Eye (tissue), 1 donor: ENCODE results near the gene RAB40C.
A peak's percentile ranks its signal among the peaks of the same experiment; 100 is the strongest.

Source experiments
- DNase-seq: peaks from one replicate; pipeline ENCODE4 v3.0.0-alpha.2; 2015

RAB40C gene

DNA sequence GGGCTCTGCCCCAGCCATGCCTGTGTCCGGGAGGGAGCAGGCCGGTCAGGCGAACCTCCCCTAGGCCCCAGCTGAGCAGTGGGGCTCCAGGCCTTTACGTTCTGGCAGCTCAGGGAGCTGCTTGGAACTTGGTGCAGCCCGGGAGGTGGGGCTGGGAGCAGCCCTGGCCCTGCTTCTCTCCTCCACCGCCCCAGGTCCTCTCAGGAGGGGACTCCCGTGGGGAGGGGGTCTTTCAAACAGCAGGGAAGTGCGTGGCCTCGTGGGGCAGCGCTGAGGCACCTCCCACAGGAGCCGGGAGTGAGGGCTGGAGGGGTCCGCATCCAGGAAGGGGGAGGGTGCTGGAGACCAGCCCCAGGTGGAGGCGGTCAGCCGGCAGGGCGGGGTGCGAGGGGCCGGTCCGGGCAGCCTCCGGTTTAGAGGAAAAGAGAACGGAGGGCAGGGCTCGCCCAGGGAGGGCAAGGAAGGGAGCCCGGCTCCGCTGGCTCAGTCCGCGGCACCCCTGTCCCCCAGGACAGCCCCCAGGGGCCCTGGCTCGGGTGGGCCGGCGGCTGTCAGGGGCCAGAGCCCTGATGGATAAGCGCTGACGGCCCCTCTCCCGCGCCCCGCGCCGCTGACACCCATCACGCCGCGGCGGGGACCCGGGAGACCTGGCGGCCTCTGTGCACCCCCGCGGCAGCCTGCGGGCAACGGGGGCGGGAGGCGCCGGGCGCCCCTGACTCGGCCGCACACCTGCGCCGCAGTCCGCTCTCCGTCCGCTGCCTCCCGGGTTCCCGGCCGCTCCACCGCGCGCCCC is 30.3 kb upstream of the RAB40C start:
- no peak for DNase-seq

- DNase-seq: no peak
Measured at GRCh38 chr16:560204-560700, 29.6 kb upstream of the RAB40C start, which contains the start of gene PRR35. Gene PRR35 (plus strand): TSS chr16:560394. CDS start chr16:563295, 2,901 bp downstream.

DNA sequence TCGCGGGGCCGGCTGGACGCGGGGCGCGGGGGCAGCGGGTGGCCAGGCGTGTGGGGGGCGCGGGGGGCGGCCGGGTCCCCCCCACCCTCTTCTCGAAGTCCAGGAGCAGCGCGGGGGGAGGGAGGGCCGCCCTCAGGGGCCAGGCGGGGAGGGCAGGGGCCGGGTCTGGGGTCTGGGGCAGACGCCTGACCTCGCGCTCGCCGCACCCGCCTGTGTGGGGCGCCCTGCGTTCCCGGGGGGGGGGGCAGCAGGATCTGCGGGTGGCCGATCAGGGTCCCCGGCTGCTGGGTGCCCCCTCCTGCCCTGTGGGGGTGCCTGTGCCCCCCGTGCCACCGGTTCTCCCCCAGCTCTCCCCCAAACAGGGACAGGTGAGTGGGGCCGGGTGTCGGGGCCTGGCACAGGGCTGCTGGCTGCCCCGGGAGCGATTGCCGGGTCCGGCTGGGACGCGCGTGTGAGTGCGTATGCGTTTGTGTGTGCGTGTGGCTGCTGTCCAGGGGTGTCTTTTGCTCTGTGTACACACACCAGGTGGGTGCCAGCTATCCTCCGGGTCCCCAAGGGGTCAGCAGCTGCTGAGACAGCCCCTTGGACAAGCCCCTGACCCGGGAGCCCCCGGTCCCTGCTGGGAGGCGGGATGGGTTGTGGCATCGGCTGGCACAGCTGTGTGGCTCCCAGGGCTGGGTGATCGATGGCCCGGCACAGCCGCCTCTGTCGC is 29.0 kb upstream of the RAB40C start:
- DNase-seq: peak; percentile 30

GRCh38 chr16:561413-561794 is 28.5 kb upstream of the RAB40C start:
- DNase-seq: no peak

- DNase-seq: peak; percentile 14
Measured at GRCh38 chr16:561957-562938, 27.6 kb upstream of the RAB40C start.

- DNase-seq: no peak
Measured at GRCh38 chr16:563072-563644, 26.7 kb upstream of the RAB40C start.

DNA sequence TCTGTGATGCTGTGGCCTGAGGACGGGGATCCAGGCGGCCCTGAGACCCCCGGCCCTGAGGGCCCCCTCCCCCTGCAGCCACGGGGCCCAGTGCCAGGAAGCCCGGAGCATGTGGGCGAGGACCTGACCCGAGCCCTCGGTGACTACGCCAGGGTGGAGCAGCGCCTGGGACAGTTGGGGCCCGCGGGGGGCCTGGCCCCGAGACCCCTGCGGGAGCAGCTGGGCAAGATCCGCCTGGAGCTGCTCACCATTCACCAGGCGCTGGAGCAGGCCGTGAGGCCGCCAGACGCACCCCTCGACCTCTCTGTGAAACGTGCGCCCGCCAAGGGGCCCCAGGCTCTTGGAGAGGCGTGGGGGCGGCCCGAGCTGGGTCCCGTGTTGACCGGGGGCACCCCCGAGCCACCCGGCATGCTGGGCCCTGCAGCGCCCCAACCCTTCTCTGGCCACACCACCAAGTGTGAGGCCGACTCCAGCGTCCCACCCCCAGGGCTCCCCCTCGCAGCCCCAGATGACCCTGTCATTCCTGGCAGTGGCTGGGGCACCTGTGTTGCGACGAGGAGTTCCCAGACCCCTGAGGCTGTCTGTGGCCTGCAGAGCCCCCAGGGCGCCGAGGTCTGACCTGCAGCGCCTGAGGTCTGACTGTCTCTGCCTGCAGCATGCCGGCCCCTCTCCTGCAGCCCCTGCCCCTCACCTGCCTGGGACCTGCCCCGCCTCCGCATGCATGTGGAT is 25.0 kb upstream of the RAB40C start:
- peak; percentile 12 for DNase-seq

- DNase-seq: peak; percentile 41
Measured at GRCh38 chr16:565419-566330, 24.2 kb upstream of the RAB40C start.

- DNase-seq: peak; percentile 87
Measured at GRCh38 chr16:566475-567372, 23.1 kb upstream of the RAB40C start, which contains the start of gene NHLRC4. Gene NHLRC4 (plus strand): TSS chr16:567005. CDS start chr16:568048, 1,043 bp downstream.

GRCh38 chr16:567373-568256 is 22.3 kb upstream of the RAB40C start:
- DNase-seq: no peak

DNA sequence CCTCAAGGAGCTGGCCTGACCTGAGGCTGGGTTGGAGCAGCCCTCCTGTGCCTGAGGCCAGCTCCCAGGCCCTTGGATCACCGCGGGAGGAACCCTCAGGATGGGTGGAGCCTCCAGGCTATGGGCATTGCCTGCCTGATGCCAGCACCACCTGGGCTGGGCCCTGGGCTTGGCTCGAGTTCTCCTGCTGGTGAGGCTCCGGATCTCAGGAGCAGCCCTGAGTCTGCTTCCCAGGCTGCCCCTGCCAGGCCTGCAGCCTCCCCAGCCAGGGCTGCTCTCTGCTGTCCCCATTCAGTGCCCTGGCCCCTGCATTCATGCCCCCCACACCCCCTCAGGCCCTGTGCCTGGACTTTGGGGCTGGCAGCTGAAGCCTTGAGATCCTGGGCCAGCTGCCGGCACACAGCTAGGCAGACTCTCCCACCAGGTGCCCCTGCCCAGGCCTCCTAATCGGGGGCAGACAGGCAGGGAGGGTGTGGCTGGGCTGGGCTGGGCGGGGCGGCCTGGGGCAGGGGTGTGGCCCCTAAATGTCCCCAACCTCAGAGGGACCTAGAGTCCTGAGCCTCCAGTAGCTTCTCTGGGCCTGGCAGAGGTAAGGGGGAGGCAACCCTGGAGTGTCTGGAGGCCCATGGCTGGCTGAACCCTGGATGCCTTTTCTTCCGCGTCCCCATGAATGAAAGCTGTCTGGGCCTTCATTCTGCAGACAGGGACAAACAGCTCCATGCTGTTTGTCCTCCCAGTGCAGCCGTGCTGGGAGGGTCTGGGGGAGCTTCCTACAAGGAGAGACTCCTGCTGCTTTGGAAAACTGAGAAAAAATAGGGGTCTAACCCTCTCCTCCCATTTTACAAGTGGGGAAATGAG is 21.2 kb upstream of the RAB40C start:
- DNase-seq: no peak

DNA sequence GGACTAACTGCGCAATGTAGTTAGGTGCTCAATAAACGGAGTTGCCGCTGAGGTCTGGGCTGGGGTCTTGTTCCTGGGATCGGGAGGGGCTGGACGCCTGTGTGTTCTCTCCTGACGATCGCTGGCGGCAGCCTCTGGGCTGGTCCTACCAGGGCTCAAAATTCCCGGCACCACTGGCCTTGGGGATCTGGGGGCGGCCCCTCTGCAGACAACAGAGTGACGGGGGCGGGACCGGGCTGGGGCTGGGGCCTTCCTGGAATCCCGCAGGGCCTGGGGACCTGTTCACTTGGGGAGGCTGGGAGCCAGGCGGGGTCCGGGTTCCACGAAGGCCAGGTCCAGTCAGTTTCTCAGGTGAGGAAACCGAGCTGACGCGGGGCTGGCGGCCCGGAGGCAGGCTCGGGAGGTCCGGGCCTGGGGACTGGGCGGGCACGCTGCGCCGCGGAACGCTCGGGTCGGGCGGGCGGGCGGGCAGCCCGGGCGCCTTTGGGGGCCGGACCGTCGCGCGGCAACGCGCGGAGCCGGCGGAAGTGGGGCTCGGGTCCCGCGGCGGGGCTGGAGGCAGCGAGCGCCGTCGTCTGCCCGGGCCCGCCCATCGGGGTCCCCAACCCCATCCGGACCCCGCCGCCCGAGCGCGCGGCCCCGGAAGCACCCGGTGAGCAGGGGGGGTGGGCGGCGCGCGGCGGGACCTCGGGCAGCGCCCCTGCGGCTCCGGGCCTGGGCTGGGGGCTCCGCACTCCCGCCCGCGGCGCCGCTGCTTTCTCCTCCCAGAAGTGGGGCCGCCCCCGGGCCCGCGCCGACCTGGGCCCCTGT is 20.2 kb upstream of the RAB40C start, which contains the start of gene PIGQ:
TSS of gene PIGQ (plus strand) at position 524 of the 810 bp plus-strand sequence. CDS start 4,107 bp downstream, outside the sequence.
- peak; percentile 77 for DNase-seq

DNA sequence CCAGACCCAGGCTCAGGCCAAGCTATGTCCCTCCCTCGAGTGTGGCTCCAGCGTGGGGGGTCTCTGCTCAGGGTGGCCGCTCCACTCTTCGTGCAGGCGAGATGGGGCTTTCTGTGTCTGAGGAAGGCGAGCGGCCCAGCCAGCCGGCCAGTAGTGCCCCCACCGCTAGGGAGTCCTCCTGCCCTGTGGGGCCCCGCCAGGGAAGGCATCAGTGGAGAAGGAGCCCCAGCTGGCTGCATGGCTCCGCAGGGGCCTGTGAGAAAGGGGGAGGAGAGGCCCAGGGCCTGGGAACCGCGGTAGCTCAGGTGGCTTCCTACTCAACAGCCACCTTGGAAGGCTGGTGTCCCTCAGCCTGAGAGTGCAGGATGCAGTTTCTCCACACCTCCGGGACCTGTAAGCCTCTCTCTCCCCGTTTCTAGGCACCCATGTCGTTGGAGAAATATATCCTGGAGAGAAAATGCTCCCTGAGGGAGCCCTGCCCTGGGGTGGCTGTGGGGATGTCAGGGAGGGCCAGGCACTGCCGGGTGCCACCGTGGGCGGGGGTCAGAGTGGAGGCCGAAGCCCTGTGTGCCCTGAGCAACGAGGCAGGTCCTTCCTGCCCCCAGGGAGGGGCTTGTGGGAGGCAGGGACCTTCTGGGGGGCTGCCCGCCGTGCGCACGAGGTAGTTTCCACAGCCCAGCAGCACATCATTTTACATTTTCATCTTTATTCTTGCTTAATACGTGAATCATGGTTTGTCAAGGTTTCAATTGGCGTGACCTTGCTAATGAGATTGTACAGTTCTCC is 16.8 kb upstream of the RAB40C start:
- DNase-seq: no peak

- no peak for DNase-seq
Measured at GRCh38 chr16:574021-574760, 15.7 kb upstream of the RAB40C start.
